Smooth muscle cell of the brain vasculature (primary cell): ENCODE measurements around the gene SLC2A8.

Source experiments
- DNase-seq: peaks from one replicate; pipeline ENCODE4 v3.0.0-alpha.2; 2012; ENCODE audit warnings: low read depth, low spot score

Gene SLC2A8

DNA sequence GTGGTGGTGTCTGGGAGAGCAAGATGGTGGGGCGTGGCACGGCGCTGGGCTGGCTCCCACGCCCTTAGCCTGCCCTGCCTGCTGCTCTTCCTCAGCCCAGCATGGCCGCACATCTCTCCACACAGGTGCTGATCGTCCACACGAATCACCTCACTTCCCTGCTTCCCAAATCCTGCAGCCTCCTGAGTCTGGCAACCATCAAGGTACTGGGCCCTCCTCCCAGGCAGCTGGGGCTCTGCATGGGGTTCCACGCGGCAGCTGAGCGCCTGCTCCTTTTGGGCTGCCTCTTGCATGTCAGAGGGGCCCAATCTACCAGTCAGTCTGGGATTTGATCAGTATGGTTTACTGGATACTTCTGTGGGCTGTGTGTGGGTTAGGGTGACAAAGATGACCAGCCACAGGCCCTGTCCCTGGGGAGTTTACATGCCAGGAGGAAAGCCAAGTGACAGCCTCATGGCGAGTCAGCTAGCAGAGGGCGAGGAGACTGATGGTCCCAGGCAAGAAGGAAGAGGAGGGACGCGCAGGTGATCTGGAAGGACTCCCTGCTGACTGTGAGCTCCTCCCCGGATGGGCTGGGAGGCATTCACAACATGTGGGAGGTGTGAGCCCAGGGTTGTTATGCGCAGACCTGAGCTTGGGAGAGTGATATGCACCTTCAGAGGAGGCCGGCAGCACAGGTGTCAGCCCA lies 60.4 kb downstream of the SLC2A8 start:
- no peak for DNase-seq
